ENCODE data around the gene GOPC. TPM values are rescaled to one million over a fixed set of nuclear protein-coding genes. Genes with fewer than 3 reads are reported as not detected.

GOPC gene
- total and polyA plus RNA-seq, 2 of the 4 experiments (the other 2 are of a cell fraction), result 23.4 to 23.8 TPM

DNA sequence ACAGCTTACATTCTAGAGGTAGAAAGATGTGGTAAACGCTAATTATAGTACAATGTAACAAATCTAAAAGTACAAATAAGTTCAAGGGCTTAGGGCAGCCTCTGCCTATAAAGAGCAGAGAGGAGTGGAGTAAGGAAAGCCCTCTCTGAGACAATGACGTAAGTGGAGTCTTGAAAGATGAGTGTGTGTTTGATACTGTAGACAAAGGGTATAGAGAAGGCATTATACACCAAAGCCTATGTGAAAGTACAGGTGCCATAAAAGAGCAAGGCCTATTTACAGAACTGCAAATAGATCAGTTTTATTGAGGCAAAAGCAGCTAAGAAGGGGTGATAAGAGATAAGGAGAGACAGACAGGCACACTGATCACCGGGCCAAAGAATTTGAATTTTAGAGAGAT, 10.9 kb downstream of the GOPC start:
- no CpG with 5 or more reads among the region's 3 CpGs for WGBS, 2 experiments (ENCODE audit: extremely low coverage in 2 of 2, insufficient read length in 1 of 2)
- H3K36me3 ChIP-seq (ENCODE audit: control insufficient read depth, insufficient read depth, low read length), result peaks cover 10% of the 10 kb centered on the region

More for the DNA sequence above, 10.9 kb downstream of the GOPC start:
- Histone ChIP-seq H2AK5ac (ENCODE audit: low read depth, low read length) (no peak overlapping the region), H4K20me1 (ENCODE audit: insufficient read depth, low read length) (peaks cover 17% of the 10 kb centered on the region; the same call in 1 of the 2 replicates), H3K9me1 (ENCODE audit: insufficient read depth, low read length) (no peaks in the 10 kb centered on the region), H2AK9ac (replicated peaks; ENCODE audit: low read depth, low read length, poor library complexity) (no peak overlapping the region), H2AFZ (replicated peaks; ENCODE audit: low read length, poor library complexity) (no peak overlapping the region), H2BK20ac (ENCODE audit: low read depth, low read length) (no peak overlapping the region), H3K4me1 (ENCODE audit: control insufficient read depth, insufficient read depth, low read length) (no peaks in the 10 kb centered on the region), H3K27me3 (ENCODE audit: control insufficient read depth, insufficient read depth, low read length) (no peaks in the 10 kb centered on the region), H4K5ac (ENCODE audit: low read depth, low read length) (no peak overlapping the region), H2BK15ac (ENCODE audit: low read depth, low read length) (no peak overlapping the region), H3K4me2 (ENCODE audit: low read depth, low read length) (no peak overlapping the region), H3K4ac (ENCODE audit: low read depth, low read length) (no peak overlapping the region), H3K27ac (ENCODE audit: insufficient read depth, low read length) (no peak overlapping the region), H2BK5ac (ENCODE audit: low read depth, low read length, poor library complexity, severe bottlenecking) (no peak overlapping the region), H3K79me1 (ENCODE audit: low read depth in 1 of 2, low read length in 2 of 2) (peaks cover 8 to 46% of the 10 kb centered on the region in 2 experiments), H3K18ac (ENCODE audit: low read depth, low read length) (no peak overlapping the region), H3K23ac (ENCODE audit: low read depth, low read length) (no peak overlapping the region), H3K4me3 (ENCODE audit: insufficient read depth, low read depth, low read length) (no peak overlapping the region), H3K9ac (ENCODE audit: low read depth, low read length) (no peak overlapping the region), H2BK120ac (ENCODE audit: low read depth, low read length) (no peak overlapping the region), H3K14ac (replicated peaks; ENCODE audit: low read depth, low read length) (no peak overlapping the region), H4K8ac (ENCODE audit: low read depth in 2 of 2, low read length in 2 of 2) (no peak overlapping the region), H3K9me3 (ENCODE audit: control insufficient read depth, insufficient read depth, low read length) (no peaks in the 10 kb centered on the region), H3K56ac (ENCODE audit: extremely low read depth, insufficient read depth, low read length) (no peak overlapping the region), H4K91ac (ENCODE audit: insufficient read depth, low read depth, low read length) (no peak overlapping the region)
- TF ChIP-seq NFE2L2 (IDR thresholded peaks at IDR 0.05; ENCODE audit: low read depth, low read length) (no peak), MAZ (IDR thresholded peaks at IDR 0.05; ENCODE audit: borderline replicate concordance, low read depth, low read length) (no peak)
- ChIA-PET CTCF (no interaction called here), POLR2A (ENCODE audit: unreplicated experiment) (no interaction called here)
- in situ Hi-C loops (cut with MboI; ENCODE audit: low sequenced_read_pairs), result no loop called here
- BruUV-seq (replicated peaks), result no TSS peak
- intact Hi-C loops (cut with micrococcal nuclease), result no loop called here
- DNase-seq (peak; percentile 43), ATAC-seq (ENCODE audit: low read depth) (peak; percentile 46; the same call in 1 of the 2 replicates)
- dilution Hi-C loops (cut with HindIII; ENCODE audit: low sequenced_read_pairs, unreplicated experiment), result no loop called here
